HepG2 (cell line): ENCODE results near the gene PLEKHG2. TPM values are rescaled to one million over a fixed set of nuclear protein-coding genes. Genes with fewer than 3 reads are reported as not detected.

Experiments used
- ARNT2 ChIP-seq: sonication (generic); formaldehyde crosslinking; IDR thresholded peaks from 2 replicates; pipeline ENCODE4 v1.8.0; 2022; ENCODE audit warnings: mild to moderate bottlenecking, low read depth, missing genetic modification reagents, moderate library complexity
- BRD4 ChIP-seq: sonication (generic); formaldehyde crosslinking; IDR thresholded peaks from 2 replicates; pipeline ENCODE4 v1.4.0; 2020; ENCODE audit warnings: missing genetic modification reagents
- GATA4 ChIP-seq: sonication (generic); IDR thresholded peaks from 2 replicates; pipeline ENCODE4 v1.6.1; 2016; ENCODE audit warnings: antibody characterized with exemption, low read depth, borderline replicate concordance
- GATAD2A ChIP-seq: IDR thresholded peaks from 2 replicates; pipeline ENCODE4 v1.6.1; 2016
- HDAC2 ChIP-seq: sonication (generic); formaldehyde crosslinking; IDR thresholded peaks from 2 replicates; pipeline ENCODE4 v1.4.0; 2020; ENCODE audit warnings: missing genetic modification reagents
- KDM1A ChIP-seq: IDR thresholded peaks from 2 replicates; pipeline ENCODE4 v1.6.1; 2016; ENCODE audit warnings: missing compliant biosample characterization
- KDM5B ChIP-seq: sonication (generic); formaldehyde crosslinking; IDR thresholded peaks from 2 replicates; pipeline ENCODE4 v1.4.0; 2020; ENCODE audit warnings: missing genetic modification reagents, mild to moderate bottlenecking, borderline replicate concordance
- KLF13 ChIP-seq: sonication (generic); formaldehyde crosslinking; IDR thresholded peaks from 2 replicates; pipeline ENCODE4 v1.4.0; 2020; ENCODE audit warnings: mild to moderate bottlenecking, missing genetic modification reagents
- NFIB ChIP-seq: sonication (generic); formaldehyde crosslinking; IDR thresholded peaks from 2 replicates; pipeline ENCODE4 v1.9.0; 2021; ENCODE audit warnings: missing genetic modification reagents, mild to moderate bottlenecking, borderline replicate concordance
- PAXIP1 ChIP-seq: sonication (generic); formaldehyde crosslinking; conservative IDR thresholded peaks from 2 replicates; pipeline ENCODE4 v1.4.0; 2020; ENCODE audit warnings: mild to moderate bottlenecking, missing genetic modification reagents, moderate library complexity
- PBX3 ChIP-seq: sonication (generic); formaldehyde crosslinking; IDR thresholded peaks from 2 replicates; pipeline ENCODE4 v1.8.1; 2023; ENCODE audit warnings: missing genetic modification reagents, inconsistent platforms, borderline replicate concordance
- PPARG ChIP-seq: conservative IDR thresholded peaks from 2 replicates; pipeline ENCODE4 v1.6.1; 2016; ENCODE audit warnings: missing biosample characterization, missing genetic modification reagents
- RCOR2 ChIP-seq: IDR thresholded peaks from 2 replicates; pipeline ENCODE4 v1.6.1; 2016; ENCODE audit warnings: missing biosample characterization, missing genetic modification reagents
- REPIN1 ChIP-seq: sonication (generic); formaldehyde crosslinking; IDR thresholded peaks from 2 replicates; pipeline ENCODE4 v1.8.0; 2022; ENCODE audit warnings: missing genetic modification reagents, low read depth, mild to moderate bottlenecking, borderline replicate concordance
- SMYD3 ChIP-seq: sonication (generic); formaldehyde crosslinking; IDR thresholded peaks from 2 replicates; pipeline ENCODE4 v1.8.1; 2023; ENCODE audit warnings: mild to moderate bottlenecking, missing genetic modification reagents
- SRSF4 ChIP-seq: fragments of 200-400 bp; formaldehyde crosslinking; IDR thresholded peaks from one replicate; pipeline ENCODE4 v1.6.1; 2018; ENCODE audit warnings: mild to moderate bottlenecking, low read depth, low read length, moderate library complexity; ENCODE audit not compliant: poor library complexity, severe bottlenecking
- ZNF101 ChIP-seq: sonication (generic); formaldehyde crosslinking; IDR thresholded peaks from 2 replicates; pipeline ENCODE4 v1.4.0; 2020; ENCODE audit warnings: mild to moderate bottlenecking, low read depth, missing genetic modification reagents, borderline replicate concordance
- ZNF362 ChIP-seq: sonication (generic); formaldehyde crosslinking; IDR thresholded peaks from 2 replicates; pipeline ENCODE4 v1.4.0; 2020; ENCODE audit warnings: missing genetic modification reagents, mild to moderate bottlenecking, borderline replicate concordance
- ZNF451 ChIP-seq: sonication (generic); formaldehyde crosslinking; IDR thresholded peaks from 2 replicates; pipeline ENCODE4 v1.5.0; 2020; ENCODE audit warnings: mild to moderate bottlenecking, missing genetic modification reagents
- ZNF557 ChIP-seq: sonication (generic); formaldehyde crosslinking; IDR thresholded peaks from 2 replicates; pipeline ENCODE4 v1.4.0; 2020; ENCODE audit warnings: missing genetic modification reagents
- ZNF605 ChIP-seq: sonication (generic); formaldehyde crosslinking; IDR thresholded peaks from 2 replicates; pipeline ENCODE4 v1.8.0; 2022; ENCODE audit warnings: mild to moderate bottlenecking, missing genetic modification reagents
- ZNF616 ChIP-seq: sonication (generic); formaldehyde crosslinking; IDR thresholded peaks from 2 replicates; pipeline ENCODE4 v1.5.0; 2020; ENCODE audit warnings: low read depth, mild to moderate bottlenecking, missing genetic modification reagents
- ZNF776 ChIP-seq: sonication (generic); formaldehyde crosslinking; IDR thresholded peaks from 2 replicates; pipeline ENCODE4 v1.4.0; 2020; ENCODE audit warnings: mild to moderate bottlenecking, missing genetic modification reagents
- ZNF83 ChIP-seq: sonication (generic); formaldehyde crosslinking; IDR thresholded peaks from 2 replicates; pipeline ENCODE4 v1.4.0; 2020; ENCODE audit warnings: missing genetic modification reagents, mild to moderate bottlenecking, borderline replicate concordance
- ZSCAN21 ChIP-seq: sonication (generic); formaldehyde crosslinking; IDR thresholded peaks from 2 replicates; pipeline ENCODE4 v1.8.0; 2022; ENCODE audit warnings: mild to moderate bottlenecking, missing genetic modification reagents, moderate library complexity, borderline replicate concordance
- polyA plus RNA-seq, 8 experiments: library from polyadenylated mRNA; depleted of rRNA in 3 of 8; stranded (reverse) in 7 of 8; unstranded in 1 of 8; fragments of >200 nt; fragmentation: Illumina TruSeq in 4 of 8; extraction: Trizol in 4 of 8; gene quantifications; 2 replicates each; pipeline versions ENCODE4 v1.2.1 to v1.2.3, GENCODE V29; 2011 to 2016; ENCODE audit warnings: low read depth in 4 of 8, missing spikeins in 1 of 8, mixed read lengths in 1 of 8; ENCODE audit not compliant: insufficient read depth in 1 of 8
- total RNA-seq, 5 experiments: library from RNA; depleted of rRNA; stranded (reverse); fragments of >200 nt; fragmentation: Illumina TruSeq; extraction: Trizol; gene quantifications; 2 replicates each; pipeline ENCODE4 v1.2.3, GENCODE V29; 2016; ENCODE audit warnings: low read depth in 1 of 5

The PLEKHG2 gene
- total and polyA plus RNA-seq, 2 of the 13 experiments (the other 11 are each of a cell fraction or from before 2014, with no cell fraction given): 3.6 to 6.8 TPM

- TF ChIP-seq RCOR2 (CRISPR knock-in tag) (peak; percentile 83; the same call in 1 of the 2 replicates), GATAD2A (CRISPR knock-in tag) (0 out of 2 replicates have a peak, but pooled peaks have one; percentile 30), ZNF605 (CRISPR knock-in tag) (peak; percentile 84), KDM1A (CRISPR knock-in tag) (no peak), HDAC2 (CRISPR knock-in tag) (peak; percentile 9; the same call in 1 of the 2 replicates), GATA4 (peak; percentile 37; the same call in 1 of the 2 replicates), NFIB (no peak), BRD4 (CRISPR knock-in tag) (no peak), SMYD3 (CRISPR knock-in tag) (no peak), PBX3 (CRISPR knock-in tag) (no peak), ZNF101 (CRISPR knock-in tag) (no peak), ARNT2 (CRISPR knock-in tag) (0 out of 2 replicates have a peak, but pooled peaks have one; percentile 41), ZNF776 (no peak), PPARG (peak; percentile 55; the same call in 1 of the 2 replicates), ZNF451 (CRISPR knock-in tag) (no peak), ZNF83 (CRISPR knock-in tag) (0 out of 2 replicates have a peak, but pooled peaks have one; percentile 38), ZNF616 (CRISPR knock-in tag) (no peak), ZNF557 (CRISPR knock-in tag) (no peak), KLF13 (CRISPR knock-in tag) (no peak), ZSCAN21 (no peak; the same call in 1 of the 2 replicates), KDM5B (CRISPR knock-in tag) (peak; percentile 58; the same call in 1 of the 2 replicates), PAXIP1 (CRISPR knock-in tag) (peak; percentile 11; the same call in 1 of the 2 replicates), ZNF362 (peak; percentile 66; the same call in 1 of the 2 replicates), REPIN1 (CRISPR knock-in tag) (no peak), SRSF4 (no peak)
These were observed at the start of gene PLEKHG2 (continued) for GRCh38 chr19:39412100-39412866.
